Activated T-helper 2 cell treated with anti-CD3 and anti-CD28 coated beads, Interferon-gamma antibody, Interleukin-2, Interleukin-4, amounts not matched to agents 10 μg/mL and 5 μg/mL and 100 μg/mL, durations not matched to agents 14 hours and 24 hours and 36 hours (primary cell): ENCODE measurements around the gene TLR3. TPM values are rescaled to one million over a fixed set of nuclear protein-coding genes. Genes with fewer than 3 reads are reported as not detected.

Experiments used
- DNase-seq: peaks from one replicate; pipeline ENCODE4 v3.0.0; 2021; ENCODE audit warnings: low spot score
- H3K27ac Mint-ChIP-seq: one replicate; pipeline ENCODE4 v1.8.0; 2021; ENCODE audit warnings: mixed read lengths
- H3K27me3 Mint-ChIP-seq: one replicate; pipeline ENCODE4 v1.8.0; 2021; ENCODE audit warnings: low read depth, mixed read lengths
- H3K36me3 Mint-ChIP-seq: one replicate; pipeline ENCODE4 v1.8.0; 2021; ENCODE audit warnings: low read depth, mixed read lengths
- H3K4me1 Mint-ChIP-seq: one replicate; pipeline ENCODE4 v1.8.0; 2021; ENCODE audit warnings: low read depth, mixed read lengths
- H3K4me3 Mint-ChIP-seq: one replicate; pipeline ENCODE4 v1.8.0; 2021; ENCODE audit warnings: low read depth, mild to moderate bottlenecking, moderate library complexity, mixed read lengths
- H3K9me3 Mint-ChIP-seq: one replicate; pipeline ENCODE4 v1.8.0; 2021; ENCODE audit warnings: mixed read lengths
- intact Hi-C: fragments of 100-400 bp; cut with micrococcal nuclease; formaldehyde crosslinking; loops from one replicate; pipeline ENCODE4 v1.15.1; 2023
- total RNA-seq: library from RNA; stranded (reverse); gene quantifications from 2 replicates; pipeline ENCODE4 v1.2.3, GENCODE V29; 2022

TLR3 gene
- total RNA-seq: not detected in 2 replicates

DNA sequence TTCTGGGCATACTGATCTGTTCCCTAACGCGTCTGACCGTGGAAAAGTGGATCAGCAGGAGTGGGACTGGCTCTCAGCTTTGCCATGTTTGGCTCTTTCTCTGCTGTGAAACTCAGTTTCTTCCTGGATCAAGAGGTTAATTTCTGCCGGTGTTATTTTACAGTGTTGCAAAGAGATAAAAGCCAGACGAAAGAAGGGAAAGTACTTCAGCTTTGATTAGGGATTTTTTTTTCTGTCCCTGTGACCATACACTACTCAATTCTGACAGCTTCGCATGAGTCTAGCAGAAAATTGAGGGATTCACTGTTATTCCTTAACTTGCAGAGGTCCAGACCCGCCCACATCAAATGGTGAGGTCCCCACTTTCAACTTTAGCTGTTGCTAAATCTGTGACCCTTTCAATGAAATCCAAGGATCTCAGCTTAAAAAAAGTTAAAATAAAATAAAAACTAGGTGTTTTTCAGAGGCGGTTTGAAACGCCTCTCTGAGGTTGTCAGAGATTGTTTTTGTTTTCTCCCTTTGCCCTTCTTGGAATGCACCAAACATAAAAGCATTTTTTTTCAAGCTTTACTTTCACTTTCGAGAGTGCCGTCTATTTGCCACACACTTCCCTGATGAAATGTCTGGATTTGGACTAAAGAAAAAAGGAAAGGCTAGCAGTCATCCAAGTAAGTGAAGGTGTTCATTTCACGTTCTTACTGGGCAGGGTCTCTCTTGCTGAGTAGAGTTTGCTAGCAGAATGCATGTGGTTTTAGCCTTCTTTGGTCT is at the start of gene TLR3:
TSS of gene TLR3 (plus strand) at position 576 of the 768 bp plus-strand sequence. CDS start 7,464 bp downstream, outside the sequence.
- Mint-ChIP-seq H3K27me3 (peaks cover 13% of the 10 kb centered on the region), H3K9me3 (no peaks in the 10 kb centered on the region), H3K4me1 (peaks cover 9% of the 10 kb centered on the region), H3K4me3 (peak within 1 kb of the TSS; percentile 62), H3K27ac (no peak within 1 kb of the TSS), H3K36me3 (no peaks in the 10 kb centered on the region)
- intact Hi-C loops: loop anchor here (2.0 kb wide), 1 partner anchor 68 kb away; no protein-coding TSS in a partner anchor
- DNase-seq: no peak

DNA sequence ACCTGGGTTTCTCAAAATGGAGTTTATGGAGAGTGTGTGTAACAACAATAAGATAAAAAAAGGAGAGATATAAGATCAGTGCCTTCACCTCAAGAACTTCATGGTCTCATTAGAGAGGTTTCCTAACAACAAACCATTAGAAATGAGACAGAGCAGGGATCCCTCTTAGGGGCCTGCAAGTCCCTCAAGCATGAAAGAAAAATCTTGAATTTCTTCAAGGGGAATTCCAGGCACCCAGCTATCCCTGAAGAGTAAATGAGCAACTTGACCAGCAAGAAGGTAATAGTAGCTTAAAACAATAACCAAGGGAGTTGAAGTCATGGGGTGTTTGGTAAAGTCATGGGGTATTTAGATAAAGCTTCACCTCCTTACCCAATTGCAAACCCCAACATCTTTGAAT is 49.7 kb upstream of the TLR3 start:
- Mint-ChIP-seq H3K27me3 (peaks cover 4% of the 10 kb centered on the region), H3K27ac (no peak overlapping the region), H3K4me1 (no peaks in the 10 kb centered on the region), H3K9me3 (no peaks in the 10 kb centered on the region), H3K36me3 (no peaks in the 10 kb centered on the region), H3K4me3 (no peak overlapping the region)
- intact Hi-C loops: no loop called here
- no peak for DNase-seq

DNA sequence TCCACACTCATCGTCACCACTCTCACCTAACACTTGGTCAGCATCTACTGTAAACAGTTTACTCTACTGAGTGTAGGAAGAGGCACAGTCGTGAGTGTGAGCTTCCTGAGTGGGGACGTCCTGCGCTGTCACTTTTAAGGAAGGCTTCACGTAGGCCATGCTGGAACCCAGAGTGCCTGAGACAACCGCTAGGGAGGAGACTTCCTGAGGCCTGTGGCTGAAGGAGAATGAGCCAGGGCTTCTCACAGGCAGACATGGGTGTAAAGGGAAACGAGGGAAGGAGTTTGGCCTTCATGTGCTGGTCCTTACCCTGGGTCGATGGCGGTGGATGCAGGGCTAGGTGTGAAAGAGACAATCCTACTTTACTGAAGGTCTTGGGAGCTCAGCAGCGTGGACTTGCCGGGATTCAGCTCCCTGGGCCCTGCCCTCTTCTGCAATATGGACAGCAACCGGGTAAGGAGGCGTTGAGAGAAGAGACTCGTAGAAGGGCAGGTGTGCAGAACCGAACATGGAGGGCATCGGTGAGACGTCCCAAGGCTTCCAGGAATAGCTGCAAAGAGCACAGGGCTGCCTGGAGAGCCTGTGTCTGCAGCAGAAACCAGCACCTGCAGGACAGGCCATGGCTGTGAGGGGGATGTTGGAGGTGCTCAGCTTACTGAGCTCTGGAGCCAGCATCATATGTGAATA is 48.7 kb upstream of the TLR3 start:
- Mint-ChIP-seq H3K27me3 (peaks cover 4% of the 10 kb centered on the region), H3K4me1 (no peaks in the 10 kb centered on the region)

GRCh38 chr4:186020793-186021407 is 48.1 kb upstream of the TLR3 start:
- H3K27ac Mint-ChIP-seq: no peak overlapping the region
- no peaks in the 10 kb centered on the region for H3K4me1 Mint-ChIP-seq
- DNase-seq: no peak
- no peaks in the 10 kb centered on the region for H3K9me3 Mint-ChIP-seq
- H3K27me3 Mint-ChIP-seq: peaks cover 4% of the 10 kb centered on the region
- H3K4me3 Mint-ChIP-seq: no peak overlapping the region
- intact Hi-C loops: no loop called here
- no peaks in the 10 kb centered on the region for H3K36me3 Mint-ChIP-seq

More for the DNA sequence above, 48.7 kb upstream of the TLR3 start:
- DNase-seq: no peak
- intact Hi-C loops: no loop called here
- no peaks in the 10 kb centered on the region for H3K9me3 Mint-ChIP-seq
- no peak overlapping the region for H3K4me3 Mint-ChIP-seq
- H3K27ac Mint-ChIP-seq: no peak overlapping the region
- no peaks in the 10 kb centered on the region for H3K36me3 Mint-ChIP-seq

- intact Hi-C loops: no loop called here
Measured at GRCh38 chr4:186021461-186022167, 47.3 kb upstream of the TLR3 start.

GRCh38 chr4:186023975-186024374 is 45.0 kb upstream of the TLR3 start:
- H3K4me3 Mint-ChIP-seq: no peak overlapping the region
- no peaks in the 10 kb centered on the region for H3K36me3 Mint-ChIP-seq
- no peaks in the 10 kb centered on the region for H3K4me1 Mint-ChIP-seq
- intact Hi-C loops: no loop called here
- no peak for DNase-seq
- no peaks in the 10 kb centered on the region for H3K9me3 Mint-ChIP-seq
- H3K27ac Mint-ChIP-seq: no peak overlapping the region
- peaks cover 4% of the 10 kb centered on the region for H3K27me3 Mint-ChIP-seq

More at GRCh38 chr4:186021461-186022167, 47.3 kb upstream of the TLR3 start:
- peaks cover 4% of the 10 kb centered on the region for H3K27me3 Mint-ChIP-seq
- H3K9me3 Mint-ChIP-seq: no peaks in the 10 kb centered on the region
- H3K27ac Mint-ChIP-seq: no peak overlapping the region
- H3K4me1 Mint-ChIP-seq: no peaks in the 10 kb centered on the region
- no peaks in the 10 kb centered on the region for H3K36me3 Mint-ChIP-seq
- no peak for DNase-seq
- no peak overlapping the region for H3K4me3 Mint-ChIP-seq

GRCh38 chr4:186024637-186025407 is 44.1 kb upstream of the TLR3 start:
- Mint-ChIP-seq H3K27ac (no peak overlapping the region), H3K4me3 (no peak overlapping the region), H3K9me3 (no peaks in the 10 kb centered on the region), H3K36me3 (no peaks in the 10 kb centered on the region), H3K27me3 (peaks cover 7% of the 10 kb centered on the region), H3K4me1 (no peaks in the 10 kb centered on the region)
- DNase-seq: no peak
- intact Hi-C loops: no loop called here

DNA sequence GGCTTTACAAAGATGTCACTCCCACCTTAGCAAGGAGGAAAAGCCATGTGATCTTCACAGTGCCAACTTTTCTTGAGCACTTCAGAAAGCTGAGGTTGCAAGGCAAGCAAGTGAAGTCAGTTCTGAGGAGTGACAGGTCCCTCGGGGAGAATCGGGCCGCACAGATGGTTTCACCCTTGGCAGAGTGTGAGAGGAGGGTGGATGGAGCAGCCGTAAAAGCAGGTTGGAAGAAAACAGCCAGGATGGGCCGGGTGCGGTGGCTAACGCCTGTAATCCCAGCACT is 43.6 kb upstream of the TLR3 start:
- intact Hi-C loops: no loop called here
- Mint-ChIP-seq H3K9me3 (no peaks in the 10 kb centered on the region), H3K4me1 (no peaks in the 10 kb centered on the region), H3K36me3 (no peaks in the 10 kb centered on the region), H3K27me3 (peaks cover 7% of the 10 kb centered on the region), H3K4me3 (no peak overlapping the region), H3K27ac (no peak overlapping the region)
- DNase-seq: no peak

DNA sequence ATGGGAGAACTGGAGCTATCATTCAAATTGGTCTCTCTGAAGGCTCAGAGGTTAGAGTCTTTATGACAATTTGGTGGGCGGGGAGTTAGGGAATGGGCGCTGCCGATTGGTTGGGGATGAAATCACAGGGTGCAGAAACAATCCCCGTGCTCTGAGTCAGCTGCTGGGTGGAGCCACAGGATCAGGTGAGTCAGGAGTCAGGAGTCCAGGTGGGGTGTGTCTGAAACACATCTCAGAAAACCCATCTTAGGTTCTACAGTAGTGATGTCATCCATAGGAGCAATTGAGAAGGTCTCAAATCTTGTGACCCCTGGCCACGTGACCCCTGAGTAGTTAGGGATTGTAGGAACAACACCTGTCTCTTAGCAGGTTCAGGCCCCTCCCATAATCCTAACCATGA is 41.6 kb upstream of the TLR3 start:
- no peak overlapping the region for H3K4me3 Mint-ChIP-seq
- peaks cover 3% of the 10 kb centered on the region for H3K27me3 Mint-ChIP-seq
- no peaks in the 10 kb centered on the region for H3K4me1 Mint-ChIP-seq
- H3K9me3 Mint-ChIP-seq: no peaks in the 10 kb centered on the region
- H3K27ac Mint-ChIP-seq: no peak overlapping the region
- no peaks in the 10 kb centered on the region for H3K36me3 Mint-ChIP-seq
- no peak for DNase-seq
- intact Hi-C loops: no loop called here

DNA sequence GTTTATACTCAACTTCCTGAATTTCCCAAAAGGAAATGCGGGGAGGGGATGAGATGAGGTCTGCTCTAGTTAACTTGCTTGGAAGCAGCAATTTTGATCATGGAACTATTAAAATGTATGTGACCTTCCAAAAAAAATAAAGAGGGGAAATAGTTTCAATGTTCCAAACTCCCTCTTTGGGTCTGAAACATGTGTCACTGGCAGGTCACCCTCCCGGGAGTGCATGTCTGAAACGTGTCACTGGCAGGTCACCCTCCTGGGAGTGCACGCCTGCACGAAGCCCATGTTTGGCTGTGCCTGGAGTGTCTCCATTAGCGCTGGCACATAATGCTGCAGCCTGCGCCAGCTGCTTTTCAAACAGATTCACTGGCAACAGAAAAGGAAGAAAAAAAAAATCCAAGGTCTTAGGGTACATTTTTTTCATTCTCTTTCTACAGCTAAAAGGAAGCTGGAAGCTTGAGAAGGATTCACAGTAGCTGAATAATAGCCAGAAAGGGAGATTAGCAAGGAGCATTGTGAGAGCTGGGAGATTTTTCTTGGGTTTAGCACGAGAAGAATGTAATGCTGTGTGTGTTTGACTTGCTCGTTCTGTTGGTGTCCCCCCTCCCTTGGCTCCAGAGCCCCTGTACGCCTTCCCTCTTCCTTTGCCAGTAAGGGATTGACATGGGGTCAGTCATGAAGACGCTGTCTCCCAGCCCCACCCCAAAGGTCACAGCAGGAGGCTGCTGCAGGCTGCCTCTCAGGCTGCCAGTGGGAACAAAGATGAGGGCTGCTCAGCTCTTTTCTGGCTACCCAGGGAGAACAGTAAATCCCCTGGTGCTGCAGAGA is 39.2 kb upstream of the TLR3 start:
- Mint-ChIP-seq H3K4me3 (no peak overlapping the region), H3K36me3 (no peaks in the 10 kb centered on the region), H3K27me3 (peaks cover 3% of the 10 kb centered on the region), H3K4me1 (no peaks in the 10 kb centered on the region), H3K27ac (no peak overlapping the region), H3K9me3 (no peaks in the 10 kb centered on the region)
- intact Hi-C loops: no loop called here
- DNase-seq: no peak

DNA sequence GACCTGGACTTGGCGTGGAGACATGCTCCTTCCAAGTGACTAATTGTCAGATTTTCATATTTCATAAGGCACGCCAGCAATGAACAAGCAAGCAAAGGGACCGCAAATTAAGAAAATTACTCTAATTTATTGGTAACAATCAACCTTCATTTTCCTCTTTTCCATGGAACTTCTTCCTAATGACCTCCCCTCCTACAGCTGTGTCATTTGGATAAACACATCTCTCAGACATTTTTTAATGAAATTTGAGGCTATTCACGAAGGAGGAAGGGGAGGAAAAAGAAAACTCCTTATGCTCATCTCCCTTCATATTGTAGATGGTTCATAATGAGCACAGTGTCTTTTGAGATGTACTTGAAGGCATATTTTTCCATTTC is 38.6 kb upstream of the TLR3 start:
- intact Hi-C loops: no loop called here
- Mint-ChIP-seq H3K27me3 (peaks cover 3% of the 10 kb centered on the region), H3K4me1 (no peaks in the 10 kb centered on the region), H3K27ac (no peak overlapping the region), H3K36me3 (no peaks in the 10 kb centered on the region), H3K4me3 (no peak overlapping the region), H3K9me3 (no peaks in the 10 kb centered on the region)
- no peak for DNase-seq

GRCh38 chr4:186030795-186031194 is 38.2 kb upstream of the TLR3 start:
- Mint-ChIP-seq H3K27me3 (peaks cover 3% of the 10 kb centered on the region), H3K36me3 (no peaks in the 10 kb centered on the region), H3K4me3 (no peak overlapping the region)

More at GRCh38 chr4:186030795-186031194, 38.2 kb upstream of the TLR3 start:
- no peak overlapping the region for H3K27ac Mint-ChIP-seq
- no peaks in the 10 kb centered on the region for H3K4me1 Mint-ChIP-seq
- H3K9me3 Mint-ChIP-seq: no peaks in the 10 kb centered on the region
- intact Hi-C loops: no loop called here
- DNase-seq: no peak
